Measurements from ENCODE around the gene PRRG4. TPM values are rescaled to one million over a fixed set of nuclear protein-coding genes. Genes with fewer than 3 reads are reported as not detected.

Gene PRRG4
- total and polyA plus RNA-seq, 2 donors (not counting 1 experiment from before 2014, with no cell fraction given) = 0.08 to 0.33 TPM

GRCh38 chr11:32817852-32818183, 11.9 kb upstream of the PRRG4 start:
- Histone ChIP-seq H3K27me3 (ENCODE audit: control insufficient read depth, insufficient read depth, low read length) (no peaks in the 10 kb centered on the region), H3K4me1 (ENCODE audit: control insufficient read depth, extremely low read depth, insufficient read depth, low read length) (no peaks in the 10 kb centered on the region), H4K20me1 (ENCODE audit: control insufficient read depth, extremely low read depth, insufficient read depth, low read length) (no peaks in the 10 kb centered on the region), H3K4me2 (ENCODE audit: extremely low read depth, insufficient read depth, low read length) (no peak overlapping the region), H3K27ac (ENCODE audit: insufficient read depth, low read length) (no peak overlapping the region), H3K9me3 (ENCODE audit: control insufficient read depth, insufficient read depth, low read depth, low read length) (no peaks in the 10 kb centered on the region), H2AFZ (ENCODE audit: low read length) (no peak overlapping the region), H3K4me3 (replicated peaks in 1 of 4; ENCODE audit: control extremely low read depth in 1 of 4, insufficient read depth in 1 of 4, low read depth in 3 of 4, low read length in 4 of 4) (no peak overlapping the region), H3K79me2 (ENCODE audit: control insufficient read depth, insufficient read depth, low read length) (no peaks in the 10 kb centered on the region), H3K36me3 (ENCODE audit: control insufficient read depth, insufficient read depth, low read length) (no peaks in the 10 kb centered on the region), H3K9ac (ENCODE audit: insufficient read depth, low read length) (no peak overlapping the region)
- no peak for DNase-seq (ENCODE audit: low read depth in 2 of 2)
- TF ChIP-seq EZH2 (IDR thresholded peaks at IDR 0.05; ENCODE audit: low read length, missing control alignments) = no peak
- TF ChIP-seq CTCF (conservative IDR thresholded peaks at IDR 0.05 in 1 of 2, IDR thresholded peaks at IDR 0.05 in 1 of 2; ENCODE audit: low read depth in 1 of 2, low read length in 2 of 2) = no peak

GRCh38 chr11:32819187-32819586, 10.5 kb upstream of the PRRG4 start:
- Histone ChIP-seq H3K27ac (ENCODE audit: insufficient read depth, low read length) (no peak overlapping the region), H3K4me1 (ENCODE audit: control insufficient read depth, extremely low read depth, insufficient read depth, low read length) (no peaks in the 10 kb centered on the region), H3K9me3 (ENCODE audit: control insufficient read depth, insufficient read depth, low read depth, low read length) (no peaks in the 10 kb centered on the region), H3K4me3 (replicated peaks in 1 of 4; ENCODE audit: control extremely low read depth in 1 of 4, insufficient read depth in 1 of 4, low read depth in 3 of 4, low read length in 4 of 4) (no peak overlapping the region), H3K36me3 (ENCODE audit: control insufficient read depth, insufficient read depth, low read length) (no peaks in the 10 kb centered on the region), H3K79me2 (ENCODE audit: control insufficient read depth, insufficient read depth, low read length) (no peaks in the 10 kb centered on the region), H3K9ac (ENCODE audit: insufficient read depth, low read length) (no peak overlapping the region), H4K20me1 (ENCODE audit: control insufficient read depth, extremely low read depth, insufficient read depth, low read length) (no peaks in the 10 kb centered on the region), H3K4me2 (ENCODE audit: extremely low read depth, insufficient read depth, low read length) (no peak overlapping the region), H2AFZ (ENCODE audit: low read length) (no peak overlapping the region), H3K27me3 (ENCODE audit: control insufficient read depth, insufficient read depth, low read length) (no peaks in the 10 kb centered on the region)
- no peak for DNase-seq (ENCODE audit: low read depth in 2 of 2)
- TF ChIP-seq CTCF (conservative IDR thresholded peaks at IDR 0.05 in 1 of 2, IDR thresholded peaks at IDR 0.05 in 1 of 2; ENCODE audit: low read depth in 1 of 2, low read length in 2 of 2) (no peak), EZH2 (IDR thresholded peaks at IDR 0.05; ENCODE audit: low read length, missing control alignments) (no peak)

GRCh38 chr11:32820497-32820896, 9.2 kb upstream of the PRRG4 start:
- no peaks in the 10 kb centered on the region for H3K36me3 ChIP-seq (ENCODE audit: control insufficient read depth, insufficient read depth, low read length)
- TF ChIP-seq CTCF (conservative IDR thresholded peaks at IDR 0.05 in 1 of 2, IDR thresholded peaks at IDR 0.05 in 1 of 2; ENCODE audit: low read depth in 1 of 2, low read length in 2 of 2) (no peak), EZH2 (IDR thresholded peaks at IDR 0.05; ENCODE audit: low read length, missing control alignments) (no peak)
- no peak overlapping the region for H3K4me3 ChIP-seq (replicated peaks in 1 of 4; ENCODE audit: control extremely low read depth in 1 of 4, insufficient read depth in 1 of 4, low read depth in 3 of 4, low read length in 4 of 4)
- H3K79me2 ChIP-seq (ENCODE audit: control insufficient read depth, insufficient read depth, low read length) = no peaks in the 10 kb centered on the region
- no peak overlapping the region for H3K9ac ChIP-seq (ENCODE audit: insufficient read depth, low read length)
- H2AFZ ChIP-seq (ENCODE audit: low read length) = no peak overlapping the region
- no peak for DNase-seq (ENCODE audit: low read depth in 2 of 2)
- no peaks in the 10 kb centered on the region for H3K4me1 ChIP-seq (ENCODE audit: control insufficient read depth, extremely low read depth, insufficient read depth, low read length)
- no peak overlapping the region for H3K4me2 ChIP-seq (ENCODE audit: extremely low read depth, insufficient read depth, low read length)
- H3K27ac ChIP-seq (ENCODE audit: insufficient read depth, low read length) = no peak overlapping the region
- H3K27me3 ChIP-seq (ENCODE audit: control insufficient read depth, insufficient read depth, low read length) = no peaks in the 10 kb centered on the region
- H3K9me3 ChIP-seq (ENCODE audit: control insufficient read depth, insufficient read depth, low read depth, low read length) = no peaks in the 10 kb centered on the region
- H4K20me1 ChIP-seq (ENCODE audit: control insufficient read depth, extremely low read depth, insufficient read depth, low read length) = no peaks in the 10 kb centered on the region

All from fibroblast of lung (primary cell).